ENCODE data around the gene LRRC18.

GRCh38 chr10:48938281-48938680, 1.4 kb downstream of the LRRC18 start:
- TF ChIP-seq ZBTB11 (CRISPR knock-in tag; IDR thresholded peaks at IDR 0.05) = no peak
- no peak for TF ChIP-seq RFX5 (IDR thresholded peaks at IDR 0.05; ENCODE audit: low read depth, low read length)
- no peak for TF ChIP-seq CREB1 (IDR thresholded peaks at IDR 0.05; ENCODE audit: low read depth)
- no peak for TF ChIP-seq ESRRA (IDR thresholded peaks at IDR 0.05; ENCODE audit: low read length)
- TF ChIP-seq RCOR1 (conservative IDR thresholded peaks at IDR 0.05; ENCODE audit: low read depth, low read length) = no peak
- no peak for TF ChIP-seq POLR2A (IDR thresholded peaks at IDR 0.05; ENCODE audit: low read depth, low read length)
- no peak for TF ChIP-seq PAX5 (IDR thresholded peaks at IDR 0.05; ENCODE audit: borderline replicate concordance, low read depth, low read length)
- no peak for TF ChIP-seq ZSCAN29 (IDR thresholded peaks at IDR 0.05)
- no peak for TF ChIP-seq TAF1 (IDR thresholded peaks at IDR 0.05; ENCODE audit: borderline replicate concordance, low read depth, low read length)
- no peak for TF ChIP-seq RUNX3 (IDR thresholded peaks at IDR 0.05; ENCODE audit: low read length)
- TF ChIP-seq MAX (IDR thresholded peaks at IDR 0.05; ENCODE audit: low read depth, low read length) = no peak
